Measurements from ENCODE around the gene MCEE. TPM values are rescaled to one million over a fixed set of nuclear protein-coding genes. Genes with fewer than 3 reads are reported as not detected.
"Not testable (repeated sequence)": the region's sequence is repeated elsewhere in the genome, so short reads cannot be mapped to it uniquely, and the experiment has no call there.

Gene MCEE
- total RNA-seq, 4 donors from 2014 or later = 11.9 to 23.7 (median 19.1) TPM

DNA sequence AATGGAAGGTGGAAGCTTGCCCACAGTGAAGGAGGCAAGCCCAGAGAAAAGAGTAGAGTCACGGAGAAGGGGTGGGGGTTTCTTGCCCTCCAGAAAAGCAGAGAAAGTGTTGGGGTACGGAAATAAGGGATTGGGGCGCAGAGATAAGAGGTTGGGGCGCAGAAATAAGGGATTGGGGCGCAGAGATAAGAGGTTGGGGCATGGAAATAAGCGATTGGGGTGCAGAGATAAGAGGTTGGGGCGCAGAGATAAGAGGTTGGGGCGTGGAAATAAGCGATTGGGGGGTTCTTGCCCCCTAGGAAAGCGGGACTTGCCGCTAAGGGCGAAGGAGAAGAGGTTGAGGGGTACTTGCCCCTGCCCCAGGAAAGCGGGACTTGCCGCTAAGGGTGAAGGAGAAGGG lies 40.6 kb downstream of the MCEE start:
- H3K27ac ChIP-seq, H3K4me1 ChIP-seq, H3K9me3 ChIP-seq, H3K4me3 ChIP-seq, H3K36me3 ChIP-seq, ATAC-seq: not testable (repeated sequence)
- H3K27me3 ChIP-seq = peaks cover 24% of the 10 kb centered on the region
- WGBS, 2 donors (ENCODE audit: low coverage in 1 of 2) = 81 to 89% methylated on average over 7 to 14 of the region's 14 CpGs

DNA sequence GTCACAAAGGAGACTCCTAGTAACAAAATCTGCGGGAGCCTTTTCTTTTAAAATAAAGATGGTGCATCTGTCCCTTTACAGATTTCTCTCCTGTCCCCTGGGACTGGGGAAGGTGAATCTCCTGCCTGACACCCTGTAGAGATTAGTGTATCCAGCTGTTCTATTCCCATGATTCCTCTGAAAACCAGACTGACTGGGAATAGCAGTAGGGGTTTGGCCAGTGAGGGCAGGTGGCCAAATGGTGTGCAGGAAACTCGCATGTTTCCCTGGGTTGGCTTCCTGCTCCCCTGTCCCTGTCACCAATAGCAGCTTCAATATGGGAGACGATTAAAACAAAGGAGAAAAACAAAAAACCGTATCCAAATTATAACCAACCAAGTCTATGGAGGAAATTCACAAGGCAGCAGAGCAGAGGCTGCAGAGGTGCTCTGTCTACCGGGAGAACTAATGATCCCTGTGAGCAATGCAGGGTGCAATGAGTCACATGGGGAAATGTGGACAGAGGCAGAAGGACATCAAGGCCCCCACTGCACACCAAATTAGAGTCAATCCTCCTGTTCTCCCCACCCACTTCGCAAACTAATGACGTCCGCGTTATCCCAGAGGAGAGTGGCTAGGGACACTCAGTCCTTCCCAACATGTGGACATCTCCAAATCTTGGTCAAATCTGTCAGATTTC lies 44.6 kb downstream of the MCEE start:
- not testable (repeated sequence) for H3K4me3 ChIP-seq, ATAC-seq, H3K4me1 ChIP-seq, H3K9me3 ChIP-seq, H3K27ac ChIP-seq, H3K36me3 ChIP-seq
- 64 to 79% methylated on average over 2 to 9 of the region's 9 CpGs for WGBS, 2 donors (ENCODE audit: low coverage in 1 of 2)
- H3K27me3 ChIP-seq = peaks cover 18% of the 10 kb centered on the region

GRCh38 chr2:71083752-71084312 lies 46.2 kb downstream of the MCEE start:
- 30 to 53% methylated on average over 9 to 10 of the region's 13 CpGs for WGBS, 2 donors (ENCODE audit: low coverage in 1 of 2)
- not testable (repeated sequence) for H3K4me3 ChIP-seq, H3K27me3 ChIP-seq, ATAC-seq, H3K4me1 ChIP-seq, H3K9me3 ChIP-seq, H3K27ac ChIP-seq
- H3K36me3 ChIP-seq = peaks cover 0 to 13% of the 10 kb centered on the region in 2 donors

DNA sequence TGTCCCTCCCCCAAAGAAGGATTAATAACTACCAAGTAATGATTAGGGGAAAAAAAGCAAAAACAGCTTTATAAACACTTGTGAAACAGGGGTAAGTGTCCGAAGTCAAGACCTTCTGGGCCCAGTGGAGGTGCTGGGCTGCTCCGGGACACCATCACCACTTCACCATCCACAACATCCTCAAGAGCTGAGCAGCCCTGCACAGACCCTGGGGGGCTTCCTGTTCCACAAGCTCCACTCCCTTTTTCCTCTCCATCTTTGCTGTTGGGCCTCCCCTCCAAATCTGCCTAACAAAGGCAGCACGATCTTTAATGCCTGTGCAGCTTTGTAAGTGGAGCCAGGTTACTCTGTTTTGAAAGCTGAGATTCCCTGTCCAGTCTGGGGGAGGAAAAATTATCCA lies 46.7 kb downstream of the MCEE start:
- H3K27me3 ChIP-seq, ATAC-seq, H3K9me3 ChIP-seq, H3K4me3 ChIP-seq, H3K27ac ChIP-seq, H3K4me1 ChIP-seq: not testable (repeated sequence)
- peaks cover 0 to 18% of the 10 kb centered on the region in 2 donors for H3K36me3 ChIP-seq
- no CpG with 5 or more reads among the region's 3 CpGs for WGBS, 2 donors (ENCODE audit: low coverage in 1 of 2)

GRCh38 chr2:71082402-71083252 lies 47.4 kb downstream of the MCEE start:
- Histone ChIP-seq H3K36me3 (peaks cover 0 to 25% of the 10 kb centered on the region in 2 donors), H3K4me3 (no peak overlapping the region), H3K27ac (no peak overlapping the region), H3K27me3 (no peaks in the 10 kb centered on the region), H3K4me1 (peaks cover 0 to 5% (median 0%) of the 10 kb centered on the region in 3 donors), H3K9me3 (no peaks in the 10 kb centered on the region)
- WGBS, 2 donors (ENCODE audit: low coverage in 1 of 2) = 78 to 90% methylated on average over 5 of the region's 5 CpGs
- no peak for TF ChIP-seq POLR2AphosphoS5 (IDR thresholded peaks at IDR 0.05)
- TF ChIP-seq POLR2A (IDR thresholded peaks at IDR 0.05) = no peak
- TF ChIP-seq EP300 (IDR thresholded peaks at IDR 0.05) = no peak
- TF ChIP-seq, protein P1, sequence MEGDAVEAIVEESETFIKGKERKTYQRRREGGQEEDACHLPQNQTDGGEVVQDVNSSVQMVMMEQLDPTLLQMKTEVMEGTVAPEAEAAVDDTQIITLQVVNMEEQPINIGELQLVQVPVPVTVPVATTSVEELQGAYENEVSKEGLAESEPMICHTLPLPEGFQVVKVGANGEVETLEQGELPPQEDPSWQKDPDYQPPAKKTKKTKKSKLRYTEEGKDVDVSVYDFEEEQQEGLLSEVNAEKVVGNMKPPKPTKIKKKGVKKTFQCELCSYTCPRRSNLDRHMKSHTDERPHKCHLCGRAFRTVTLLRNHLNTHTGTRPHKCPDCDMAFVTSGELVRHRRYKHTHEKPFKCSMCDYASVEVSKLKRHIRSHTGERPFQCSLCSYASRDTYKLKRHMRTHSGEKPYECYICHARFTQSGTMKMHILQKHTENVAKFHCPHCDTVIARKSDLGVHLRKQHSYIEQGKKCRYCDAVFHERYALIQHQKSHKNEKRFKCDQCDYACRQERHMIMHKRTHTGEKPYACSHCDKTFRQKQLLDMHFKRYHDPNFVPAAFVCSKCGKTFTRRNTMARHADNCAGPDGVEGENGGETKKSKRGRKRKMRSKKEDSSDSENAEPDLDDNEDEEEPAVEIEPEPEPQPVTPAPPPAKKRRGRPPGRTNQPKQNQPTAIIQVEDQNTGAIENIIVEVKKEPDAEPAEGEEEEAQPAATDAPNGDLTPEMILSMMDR (IDR thresholded peaks at IDR 0.05) = no peak
- no peak for ATAC-seq

- Histone ChIP-seq H3K9me3 (no peaks in the 10 kb centered on the region), H3K27me3 (no peaks in the 10 kb centered on the region), H3K36me3 (peaks cover 0 to 65% of the 10 kb centered on the region in 2 donors), H3K4me1 (no peaks in the 10 kb centered on the region), H3K4me3 (no peak overlapping the region), H3K27ac (no peak overlapping the region)
- ATAC-seq = no peak
- no peak for TF ChIP-seq POLR2AphosphoS5 (IDR thresholded peaks at IDR 0.05)
- no peak for TF ChIP-seq EP300 (IDR thresholded peaks at IDR 0.05)
- TF ChIP-seq POLR2A (IDR thresholded peaks at IDR 0.05) = no peak
- 90% methylated on average over 2 of the region's 3 CpGs; no CpG with 5 or more reads in 1 of the 2 donors for WGBS, 2 donors (ENCODE audit: low coverage in 1 of 2)
Observed at GRCh38 chr2:71078624-71079023, 51.4 kb downstream of the MCEE start.

DNA sequence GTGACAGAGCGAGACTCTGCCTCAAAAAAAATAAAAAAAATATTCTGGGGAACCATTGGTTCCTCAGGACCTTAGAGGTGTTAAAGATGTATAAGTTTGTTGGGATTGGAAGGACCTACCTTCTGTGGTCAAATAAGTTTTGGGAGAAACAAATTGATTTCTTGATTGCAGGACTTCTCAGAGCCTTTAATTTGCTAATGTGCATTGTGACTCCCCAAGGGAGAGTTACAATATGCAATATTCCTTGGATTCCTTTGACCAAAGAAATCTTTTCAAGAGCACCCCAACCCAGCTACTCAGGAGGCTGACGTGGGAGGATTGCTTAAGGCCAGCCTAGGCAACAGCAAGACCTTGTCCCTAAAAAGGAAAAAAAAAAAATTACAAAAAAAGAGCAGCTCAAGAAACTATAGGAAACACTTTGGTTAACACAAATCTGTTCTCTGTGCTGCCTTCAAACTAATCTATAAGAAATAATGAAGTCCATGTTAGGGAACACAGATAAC lies 55.1 kb downstream of the MCEE start:
- peaks cover 0 to 94% of the 10 kb centered on the region in 2 donors for H3K36me3 ChIP-seq
- H3K4me3 ChIP-seq = no peak overlapping the region
- H3K9me3 ChIP-seq = no peaks in the 10 kb centered on the region
- no peak overlapping the region for H3K27ac ChIP-seq
- ATAC-seq = no peak
- no peaks in the 10 kb centered on the region for H3K27me3 ChIP-seq
- TF ChIP-seq POLR2AphosphoS5 (IDR thresholded peaks at IDR 0.05) (no peak), POLR2A (IDR thresholded peaks at IDR 0.05) (no peak), EP300 (IDR thresholded peaks at IDR 0.05) (no peak)
- TF ChIP-seq, protein P1 (IDR thresholded peaks at IDR 0.05) = no peak
- WGBS, 2 donors (ENCODE audit: low coverage in 1 of 2) = 94% methylated on average over 2 of the region's 2 CpGs; no CpG with 5 or more reads in 1 of the 2 donors
- peaks cover 0 to 33% (median 7%) of the 10 kb centered on the region in 3 donors for H3K4me1 ChIP-seq

All from gastroesophageal sphincter (tissue), 4 donors.